GM12892 (cell line): Measurements from ENCODE around the gene ZNF534.

Experiments
- POLR2A ChIP-seq: IDR thresholded peaks from 2 replicates; pipeline ENCODE4 v1.6.1; 2011; ENCODE audit warnings: low read depth, low read length, control low read depth
- POLR2AphosphoS5 ChIP-seq: IDR thresholded peaks from 2 replicates; pipeline ENCODE4 v1.6.1; 2011; ENCODE audit warnings: low read depth, low read length, control low read depth
- TAF1 ChIP-seq: IDR thresholded peaks from 2 replicates; pipeline ENCODE4 v1.6.1; 2011; ENCODE audit warnings: low read depth, mild to moderate bottlenecking, control low read depth, low read length, borderline replicate concordance

DNA sequence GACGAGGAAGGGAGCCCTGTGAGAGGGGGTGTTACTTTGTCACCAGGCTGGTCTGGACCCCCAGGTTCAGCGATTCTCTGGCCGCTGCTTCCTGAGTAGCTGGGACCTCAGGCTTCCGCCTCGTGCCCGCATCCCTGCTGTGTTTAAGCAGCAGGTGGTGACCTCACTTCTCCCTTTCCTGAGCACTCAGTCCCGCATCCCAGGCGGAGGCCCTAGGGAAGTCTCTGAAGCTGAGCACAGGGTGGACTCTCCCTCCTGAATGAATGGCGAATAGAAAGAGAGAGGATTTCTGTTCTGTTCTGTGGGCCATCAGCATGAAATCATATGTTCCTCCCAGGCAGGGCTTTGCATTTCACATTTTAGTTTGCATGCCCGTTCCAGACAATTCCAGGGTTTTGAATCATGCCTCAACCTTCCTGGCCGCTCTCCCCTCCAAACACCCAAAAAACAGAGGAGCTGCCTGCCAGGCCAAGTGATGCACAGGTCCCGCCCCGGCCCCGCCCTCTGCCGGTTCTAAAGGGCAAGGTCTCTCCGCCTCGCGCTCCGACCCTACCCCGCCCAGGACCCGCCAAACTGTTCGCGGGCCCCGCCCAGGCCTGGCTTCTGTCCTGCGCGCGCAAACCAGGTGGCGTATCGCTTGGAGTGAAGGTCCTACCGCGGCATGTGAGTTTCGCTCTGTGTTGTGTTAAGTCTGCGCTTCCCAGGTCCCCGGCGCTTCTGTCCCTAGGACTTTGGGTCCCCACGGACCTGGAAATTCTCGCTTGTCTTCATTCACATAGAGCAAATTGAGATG lies 63.4 kb downstream of the ZNF534 start:
- no peak for TF ChIP-seq POLR2A
- no peak for TF ChIP-seq POLR2AphosphoS5
- no peak for TF ChIP-seq TAF1
